ENCODE data around the gene PARD3B. TPM values are rescaled to one million over a fixed set of nuclear protein-coding genes. Genes with fewer than 3 reads are reported as not detected.

PARD3B gene
- total and polyA plus RNA-seq, 2 experiments from 2014 or later: 4.3 to 8.5 TPM

DNA sequence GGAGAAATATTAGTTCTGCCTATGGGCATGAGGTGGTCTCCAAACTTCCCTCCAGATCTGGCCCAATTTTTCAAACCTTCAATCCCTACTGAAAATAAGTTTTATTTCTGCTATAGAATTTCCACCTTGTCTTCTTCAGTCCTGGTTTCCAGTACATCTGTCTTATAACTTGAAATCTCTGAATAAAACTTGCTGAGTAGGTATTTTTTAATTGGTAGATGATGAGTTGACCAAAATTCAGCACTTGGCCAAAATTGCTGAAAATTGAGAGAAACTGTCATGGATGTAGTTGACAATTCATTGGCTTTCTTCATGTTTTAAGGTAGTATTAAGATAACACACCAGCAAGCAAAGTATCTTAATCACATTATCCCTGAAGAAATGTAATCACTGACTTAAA lies 206.2 kb downstream of the PARD3B start:
- Histone ChIP-seq H3K27me3 (no peaks in the 10 kb centered on the region), H3K4me3 (no peak overlapping the region)

DNA sequence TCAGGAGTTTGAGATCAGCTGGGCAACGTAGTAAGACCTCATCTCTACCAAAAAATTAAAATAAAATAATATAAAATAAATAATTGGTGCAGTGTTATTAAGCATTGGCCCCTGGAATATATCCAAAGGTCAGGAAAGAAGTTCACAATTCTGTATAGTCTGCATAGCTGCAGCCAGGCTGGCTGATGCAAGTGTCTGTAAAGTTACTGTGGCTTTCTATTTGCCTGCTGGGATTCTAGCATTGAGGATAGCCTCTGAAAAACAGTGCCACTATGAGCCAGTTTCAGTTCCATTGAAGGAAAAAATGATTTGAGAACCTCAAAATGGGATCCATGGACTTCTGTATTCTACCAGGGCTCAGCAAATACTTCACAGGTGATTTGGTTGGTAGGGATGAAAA lies 208.6 kb downstream of the PARD3B start:
- peak in 1 of 2 donors; percentile 38 for DNase-seq (ENCODE audit: low read depth in 1 of 2, low spot score in 1 of 2)
- H3K4me1 ChIP-seq (ENCODE audit: low read depth): no peaks in the 10 kb centered on the region
- H3K27ac ChIP-seq: no peak overlapping the region
- H3K27me3 ChIP-seq: no peaks in the 10 kb centered on the region
- no peaks in the 10 kb centered on the region for H3K9me3 ChIP-seq (ENCODE audit: low read depth)
- no peak overlapping the region for H3K4me3 ChIP-seq
- H3K36me3 ChIP-seq: no peaks in the 10 kb centered on the region
- TF ChIP-seq, protein P1, sequence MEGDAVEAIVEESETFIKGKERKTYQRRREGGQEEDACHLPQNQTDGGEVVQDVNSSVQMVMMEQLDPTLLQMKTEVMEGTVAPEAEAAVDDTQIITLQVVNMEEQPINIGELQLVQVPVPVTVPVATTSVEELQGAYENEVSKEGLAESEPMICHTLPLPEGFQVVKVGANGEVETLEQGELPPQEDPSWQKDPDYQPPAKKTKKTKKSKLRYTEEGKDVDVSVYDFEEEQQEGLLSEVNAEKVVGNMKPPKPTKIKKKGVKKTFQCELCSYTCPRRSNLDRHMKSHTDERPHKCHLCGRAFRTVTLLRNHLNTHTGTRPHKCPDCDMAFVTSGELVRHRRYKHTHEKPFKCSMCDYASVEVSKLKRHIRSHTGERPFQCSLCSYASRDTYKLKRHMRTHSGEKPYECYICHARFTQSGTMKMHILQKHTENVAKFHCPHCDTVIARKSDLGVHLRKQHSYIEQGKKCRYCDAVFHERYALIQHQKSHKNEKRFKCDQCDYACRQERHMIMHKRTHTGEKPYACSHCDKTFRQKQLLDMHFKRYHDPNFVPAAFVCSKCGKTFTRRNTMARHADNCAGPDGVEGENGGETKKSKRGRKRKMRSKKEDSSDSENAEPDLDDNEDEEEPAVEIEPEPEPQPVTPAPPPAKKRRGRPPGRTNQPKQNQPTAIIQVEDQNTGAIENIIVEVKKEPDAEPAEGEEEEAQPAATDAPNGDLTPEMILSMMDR (IDR thresholded peaks at IDR 0.05; ENCODE audit: low read depth, low read length): no peak

More for the DNA sequence above, 206.2 kb downstream of the PARD3B start:
- TF ChIP-seq, protein P1 (IDR thresholded peaks at IDR 0.05; ENCODE audit: low read depth, low read length): no peak
- H3K4me1 ChIP-seq (ENCODE audit: low read depth): no peaks in the 10 kb centered on the region
- H3K9me3 ChIP-seq (ENCODE audit: low read depth): no peaks in the 10 kb centered on the region
- H3K36me3 ChIP-seq: no peaks in the 10 kb centered on the region
- no peak for DNase-seq (ENCODE audit: low read depth in 1 of 2, low spot score in 1 of 2)
- H3K27ac ChIP-seq: no peak overlapping the region

DNA sequence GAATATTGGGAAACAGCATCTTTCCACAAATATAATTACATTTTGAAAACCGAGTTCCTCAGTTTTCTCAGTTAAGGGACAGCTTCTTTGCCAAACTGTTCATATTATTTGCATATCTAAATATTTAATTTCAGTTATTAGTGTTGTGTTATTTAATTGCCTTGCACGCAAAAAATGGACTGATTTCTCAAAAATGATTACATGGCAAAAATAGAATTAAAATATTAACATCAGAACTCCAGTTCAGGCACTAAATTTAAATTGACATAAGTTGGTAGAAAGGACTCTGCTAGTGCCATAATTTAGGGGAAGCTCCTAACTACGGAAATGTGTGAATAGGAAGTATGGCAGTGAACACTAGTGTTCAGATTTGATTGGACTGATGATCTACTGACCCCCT lies 209.6 kb downstream of the PARD3B start:
- no peaks in the 10 kb centered on the region for H3K27me3 ChIP-seq
- TF ChIP-seq, protein P1 (IDR thresholded peaks at IDR 0.05; ENCODE audit: low read depth, low read length): no peak
- no peaks in the 10 kb centered on the region for H3K4me1 ChIP-seq (ENCODE audit: low read depth)
- no peak for DNase-seq (ENCODE audit: low read depth in 1 of 2, low spot score in 1 of 2)
- H3K36me3 ChIP-seq: no peaks in the 10 kb centered on the region
- no peaks in the 10 kb centered on the region for H3K9me3 ChIP-seq (ENCODE audit: low read depth)
- no peak overlapping the region for H3K27ac ChIP-seq
- no peak overlapping the region for H3K4me3 ChIP-seq

DNA sequence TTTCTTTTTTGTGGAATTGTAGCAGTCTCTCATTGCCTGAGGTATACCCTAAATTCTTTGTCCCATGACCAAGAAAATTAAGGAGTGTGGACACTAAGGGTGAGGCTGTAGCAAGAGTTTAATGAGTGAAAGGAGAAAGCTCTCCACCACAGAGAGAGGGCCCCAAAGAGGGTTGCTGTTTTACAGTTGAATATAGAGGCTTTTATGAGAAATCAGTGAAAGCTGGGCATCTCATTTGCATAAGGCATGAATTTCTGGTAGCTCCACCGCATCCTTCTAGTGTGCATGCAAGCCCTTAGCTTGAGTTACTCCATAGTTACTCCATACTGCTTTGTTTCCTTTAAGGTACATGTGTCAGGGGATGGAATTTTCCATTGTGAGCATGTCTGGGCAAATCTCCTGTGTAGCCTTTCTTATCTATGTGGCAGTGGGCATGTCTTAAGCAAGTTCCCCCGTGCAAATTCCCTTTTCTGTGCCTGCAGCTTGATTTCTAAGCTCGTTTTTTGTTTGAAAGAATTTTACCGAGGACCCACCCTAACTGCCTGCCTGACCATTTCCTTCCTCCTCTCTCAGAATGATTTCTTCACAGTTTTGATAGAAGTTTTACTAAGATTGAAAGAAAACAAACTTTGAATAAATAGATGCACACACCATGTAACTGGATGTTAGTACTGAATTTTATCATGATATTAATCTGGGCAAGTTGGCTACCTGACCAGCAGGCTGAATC lies 218.9 kb downstream of the PARD3B start:
- DNase-seq (ENCODE audit: low read depth in 1 of 2, low spot score in 1 of 2): no peak
- Histone ChIP-seq H3K36me3 (no peaks in the 10 kb centered on the region), H3K4me1 (ENCODE audit: low read depth) (no peaks in the 10 kb centered on the region), H3K9me3 (ENCODE audit: low read depth) (no peaks in the 10 kb centered on the region), H3K4me3 (no peak overlapping the region), H3K27ac (no peak overlapping the region), H3K27me3 (no peaks in the 10 kb centered on the region)
- TF ChIP-seq, protein P1 (IDR thresholded peaks at IDR 0.05; ENCODE audit: low read depth, low read length): no peak

DNA sequence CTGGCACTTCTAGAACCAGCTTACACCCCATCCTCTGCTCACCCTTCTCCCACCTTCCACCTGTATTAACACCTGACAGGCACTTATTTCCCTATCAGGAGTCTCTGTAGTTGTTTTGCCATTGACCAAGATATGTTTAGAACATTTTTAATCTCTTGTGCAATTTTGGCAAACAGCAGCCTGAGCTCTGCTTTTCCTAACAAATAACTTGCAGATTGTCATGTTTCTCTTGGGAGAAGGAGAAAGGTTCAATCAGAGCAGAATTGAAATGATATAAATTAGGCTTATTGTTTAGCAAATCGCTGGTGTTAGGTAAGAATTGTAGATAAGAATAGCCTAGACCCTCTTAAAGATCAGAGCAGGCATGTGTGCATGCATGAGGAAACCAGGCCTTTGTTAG lies 225.5 kb downstream of the PARD3B start:
- DNase-seq (ENCODE audit: low read depth in 1 of 2, low spot score in 1 of 2): no peak
- H3K4me3 ChIP-seq: no peak overlapping the region
- no peaks in the 10 kb centered on the region for H3K9me3 ChIP-seq (ENCODE audit: low read depth)
- H3K4me1 ChIP-seq (ENCODE audit: low read depth): no peaks in the 10 kb centered on the region
- H3K36me3 ChIP-seq: no peaks in the 10 kb centered on the region
- TF ChIP-seq, protein P1 (IDR thresholded peaks at IDR 0.05; ENCODE audit: low read depth, low read length): no peak
- H3K27me3 ChIP-seq: no peaks in the 10 kb centered on the region
- H3K27ac ChIP-seq: no peak overlapping the region
